Measurements from ENCODE around the gene C19orf33.

Gene C19orf33

DNA sequence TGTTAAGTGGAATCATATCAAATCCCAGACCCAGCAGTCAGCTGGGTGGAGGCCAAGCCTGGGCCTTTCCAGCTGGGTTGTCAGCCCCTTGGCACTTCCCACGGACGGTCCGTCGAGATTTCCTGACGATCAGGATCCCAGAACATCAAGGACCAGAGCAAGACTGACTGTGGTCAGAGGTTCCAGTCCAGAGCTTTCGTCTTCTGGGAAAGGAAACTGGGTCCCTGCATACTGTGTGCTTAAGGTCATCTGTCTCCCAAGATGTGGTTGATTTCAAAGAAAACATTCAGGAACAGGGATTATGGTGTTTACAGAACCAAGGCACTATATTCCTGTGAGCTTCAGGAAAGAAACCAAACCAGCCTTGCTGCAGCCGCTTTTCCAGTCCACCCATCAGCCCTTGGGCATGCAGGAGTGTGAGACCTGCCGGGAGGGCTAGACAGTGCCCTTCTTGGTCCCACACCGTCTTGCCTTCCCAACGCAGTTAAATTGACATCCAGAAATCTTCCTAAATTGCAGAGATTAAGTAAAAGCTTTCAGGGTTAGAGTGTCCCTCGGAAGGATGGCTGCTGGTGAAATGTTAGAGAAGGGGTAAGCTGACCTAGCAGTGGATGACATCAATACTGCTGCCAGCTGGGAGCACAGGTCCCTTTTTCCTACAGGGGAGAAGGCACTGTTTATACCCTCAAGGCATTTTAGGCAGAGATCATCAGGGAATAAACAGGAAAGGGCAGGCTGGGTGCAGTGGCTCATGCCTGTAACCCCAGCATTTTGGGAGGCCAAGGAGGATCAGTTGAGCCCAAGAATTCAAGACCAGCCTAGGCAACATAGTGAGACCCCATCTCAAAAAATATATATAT lies 5.0 kb upstream of the C19orf33 start:
- DNase-seq (ENCODE audit: low read depth): no peak
- H3K4me3 ChIP-seq (replicated peaks; ENCODE audit: low read depth, low read length): no peak overlapping the region
- TF ChIP-seq, protein P1, sequence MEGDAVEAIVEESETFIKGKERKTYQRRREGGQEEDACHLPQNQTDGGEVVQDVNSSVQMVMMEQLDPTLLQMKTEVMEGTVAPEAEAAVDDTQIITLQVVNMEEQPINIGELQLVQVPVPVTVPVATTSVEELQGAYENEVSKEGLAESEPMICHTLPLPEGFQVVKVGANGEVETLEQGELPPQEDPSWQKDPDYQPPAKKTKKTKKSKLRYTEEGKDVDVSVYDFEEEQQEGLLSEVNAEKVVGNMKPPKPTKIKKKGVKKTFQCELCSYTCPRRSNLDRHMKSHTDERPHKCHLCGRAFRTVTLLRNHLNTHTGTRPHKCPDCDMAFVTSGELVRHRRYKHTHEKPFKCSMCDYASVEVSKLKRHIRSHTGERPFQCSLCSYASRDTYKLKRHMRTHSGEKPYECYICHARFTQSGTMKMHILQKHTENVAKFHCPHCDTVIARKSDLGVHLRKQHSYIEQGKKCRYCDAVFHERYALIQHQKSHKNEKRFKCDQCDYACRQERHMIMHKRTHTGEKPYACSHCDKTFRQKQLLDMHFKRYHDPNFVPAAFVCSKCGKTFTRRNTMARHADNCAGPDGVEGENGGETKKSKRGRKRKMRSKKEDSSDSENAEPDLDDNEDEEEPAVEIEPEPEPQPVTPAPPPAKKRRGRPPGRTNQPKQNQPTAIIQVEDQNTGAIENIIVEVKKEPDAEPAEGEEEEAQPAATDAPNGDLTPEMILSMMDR (IDR thresholded peaks at IDR 0.05; ENCODE audit: low read length, missing control alignments): no peak

GRCh38 chr19:38304352-38304865 lies 358 bp downstream of the C19orf33 start:
- DNase-seq (ENCODE audit: low read depth): no peak
- no peak overlapping the region for H3K4me3 ChIP-seq (replicated peaks; ENCODE audit: low read depth, low read length)
- TF ChIP-seq, protein P1 (IDR thresholded peaks at IDR 0.05; ENCODE audit: low read length, missing control alignments): no peak

DNA sequence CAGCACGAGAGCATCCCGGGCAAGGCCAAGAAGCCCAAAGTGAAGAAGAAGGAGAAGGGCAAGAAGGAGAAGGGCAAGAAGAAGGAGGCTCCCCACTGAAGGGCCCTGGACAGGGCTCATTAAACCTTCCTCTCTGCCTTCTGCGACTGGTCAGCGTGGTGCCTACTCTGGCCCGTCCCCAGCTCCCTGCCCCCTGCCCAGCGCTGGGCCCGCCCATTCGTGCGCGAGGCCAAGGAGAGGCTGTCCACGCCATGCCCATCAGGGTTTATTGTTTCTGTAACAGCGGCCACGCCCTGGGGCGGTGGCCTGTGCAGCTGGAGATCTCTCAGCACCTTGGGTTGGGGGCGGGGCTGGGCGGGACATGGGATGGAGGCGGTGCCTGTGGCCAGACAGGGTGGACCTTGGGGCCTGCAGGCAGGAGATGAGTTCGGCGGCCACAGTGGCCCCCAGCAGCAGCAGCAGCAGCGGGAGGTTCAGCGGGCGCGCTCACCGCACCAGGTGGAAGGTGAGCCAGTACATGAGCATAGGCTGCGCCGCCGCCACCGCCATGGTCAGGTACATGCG lies 897 bp downstream of the C19orf33 start:
- DNase-seq (ENCODE audit: low read depth): no peak
- TF ChIP-seq, protein P1 (IDR thresholded peaks at IDR 0.05; ENCODE audit: low read length, missing control alignments): no peak
- H3K4me3 ChIP-seq (replicated peaks; ENCODE audit: low read depth, low read length): no peak overlapping the region

GRCh38 chr19:38306236-38306635 lies 2.2 kb downstream of the C19orf33 start:
- TF ChIP-seq, protein P1 (IDR thresholded peaks at IDR 0.05; ENCODE audit: low read length, missing control alignments): no peak

DNA sequence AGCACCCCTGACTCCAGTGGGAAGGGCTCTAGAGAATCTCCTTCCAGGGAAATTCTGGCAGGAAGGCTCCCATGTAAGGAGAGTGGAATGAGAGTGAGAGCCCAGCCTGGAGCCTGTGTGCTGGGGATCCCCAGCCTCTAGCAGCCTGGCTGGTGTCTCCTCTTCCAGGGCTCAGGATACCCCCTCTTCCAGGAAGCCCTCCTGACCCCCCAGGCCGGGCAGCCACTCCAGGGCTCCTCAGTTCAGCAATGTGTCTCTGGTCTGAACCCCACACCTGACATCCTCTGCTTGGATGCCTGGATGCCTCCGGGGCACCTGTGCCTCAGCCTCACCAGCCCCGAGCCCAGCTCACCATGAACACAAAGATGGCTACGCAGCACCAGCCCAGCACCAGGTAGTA lies 3.0 kb downstream of the C19orf33 start:
- no peak for DNase-seq (ENCODE audit: low read depth)
- H3K4me3 ChIP-seq (replicated peaks; ENCODE audit: low read depth, low read length): no peak overlapping the region
- TF ChIP-seq, protein P1 (IDR thresholded peaks at IDR 0.05; ENCODE audit: low read length, missing control alignments): no peak

More at GRCh38 chr19:38306236-38306635, 2.2 kb downstream of the C19orf33 start:
- DNase-seq (ENCODE audit: low read depth): no peak
- no peak overlapping the region for H3K4me3 ChIP-seq (replicated peaks; ENCODE audit: low read depth, low read length)

- no peak overlapping the region for H3K4me3 ChIP-seq (replicated peaks; ENCODE audit: low read depth, low read length)
- DNase-seq (ENCODE audit: low read depth): no peak
These were observed 3.5 kb downstream of the C19orf33 start for GRCh38 chr19:38307597-38307996.

More at GRCh38 chr19:38307597-38307996, 3.5 kb downstream of the C19orf33 start:
- TF ChIP-seq, protein P1 (IDR thresholded peaks at IDR 0.05; ENCODE audit: low read length, missing control alignments): no peak

All from fibroblast of pulmonary artery (primary cell).